HG03354 (cell line): ENCODE data around the gene TRAK1.

ENCODE experiments used
- ATAC-seq: cut with Tn5 transposase; IDR thresholded peaks from one replicate; pipeline ENCODE4 v1.9.1; 2021; ENCODE audit warnings: mild to moderate bottlenecking; ENCODE audit not compliant: unreplicated experiment, poor library complexity, severe bottlenecking

The TRAK1 gene

DNA sequence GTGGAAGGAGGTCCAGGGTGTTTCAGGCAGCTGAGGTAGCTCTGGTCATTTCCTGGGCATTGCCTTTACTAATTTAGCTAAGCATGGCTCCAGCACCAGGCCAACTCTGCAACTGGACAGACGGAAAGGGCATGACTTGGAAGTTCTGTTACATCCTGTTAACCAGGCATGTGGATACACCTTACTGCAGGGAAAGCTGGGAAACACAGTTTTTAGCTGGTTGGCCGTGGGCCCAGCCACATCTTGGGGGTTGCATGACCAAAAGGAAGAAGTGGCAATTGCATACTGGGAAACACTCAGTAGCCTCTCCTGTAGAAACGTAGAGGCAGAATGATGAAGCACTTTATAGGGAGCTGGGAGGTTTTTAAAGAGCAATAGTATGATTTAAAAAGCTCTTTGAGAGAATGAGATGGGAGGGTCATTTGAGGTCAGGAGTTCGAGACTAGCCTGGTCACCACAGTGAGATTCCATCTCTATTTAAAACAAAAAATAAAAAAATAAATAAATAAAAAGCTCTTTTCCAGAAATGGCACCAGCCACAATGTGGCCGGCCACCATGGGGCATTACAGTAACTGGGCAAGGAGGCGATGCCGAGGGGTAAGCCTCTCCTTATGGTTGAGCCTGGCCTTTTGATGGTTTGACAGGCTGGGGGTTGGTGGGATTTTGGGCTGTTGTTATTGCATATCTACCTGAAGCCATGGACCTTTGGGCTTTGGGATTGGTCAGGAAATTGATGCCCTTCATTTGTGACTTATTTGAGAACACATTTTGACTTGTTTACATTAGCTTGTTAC is 28.6 kb downstream of the TRAK1 start:
- ATAC-seq, result no peak

GRCh38 chr3:42120866-42121265 is 29.7 kb downstream of the TRAK1 start:
- ATAC-seq, result no peak

DNA sequence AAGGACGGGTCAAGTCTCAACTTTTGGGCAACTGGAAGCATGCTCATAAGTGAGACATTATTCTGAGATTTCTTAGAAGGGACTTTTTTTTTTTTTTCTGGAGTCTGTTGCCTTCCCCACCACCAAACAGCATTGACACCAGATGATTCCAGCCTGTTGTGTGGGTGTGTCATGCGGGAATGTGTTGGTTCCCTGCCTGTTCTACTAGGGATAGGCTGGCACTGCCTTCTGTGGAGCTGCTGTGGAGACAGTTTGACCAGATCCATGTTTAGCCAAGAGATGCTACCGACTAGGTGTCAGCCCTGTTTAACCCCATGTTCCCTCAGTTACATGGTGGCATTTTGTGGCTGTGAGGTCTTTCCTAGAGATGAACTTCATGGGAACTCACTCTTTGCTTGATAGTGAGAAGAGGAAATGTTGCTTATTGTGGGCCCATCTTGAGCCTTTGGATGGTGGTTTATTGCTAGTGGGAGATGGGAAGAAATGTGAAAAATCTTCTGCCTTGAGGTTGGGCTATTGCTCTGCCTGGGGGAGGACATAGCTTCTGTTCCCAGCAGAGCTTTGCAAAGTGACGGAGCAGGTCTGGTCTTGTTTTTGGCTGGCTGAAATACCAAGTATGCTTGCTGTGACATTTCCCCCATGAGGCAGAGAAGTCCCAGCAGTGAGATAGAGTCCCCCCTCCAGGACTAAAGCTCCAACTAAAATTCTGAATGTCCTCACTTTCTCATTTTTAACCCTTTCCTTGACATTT is 31.3 kb downstream of the TRAK1 start:
- peak; percentile 19 for ATAC-seq

DNA sequence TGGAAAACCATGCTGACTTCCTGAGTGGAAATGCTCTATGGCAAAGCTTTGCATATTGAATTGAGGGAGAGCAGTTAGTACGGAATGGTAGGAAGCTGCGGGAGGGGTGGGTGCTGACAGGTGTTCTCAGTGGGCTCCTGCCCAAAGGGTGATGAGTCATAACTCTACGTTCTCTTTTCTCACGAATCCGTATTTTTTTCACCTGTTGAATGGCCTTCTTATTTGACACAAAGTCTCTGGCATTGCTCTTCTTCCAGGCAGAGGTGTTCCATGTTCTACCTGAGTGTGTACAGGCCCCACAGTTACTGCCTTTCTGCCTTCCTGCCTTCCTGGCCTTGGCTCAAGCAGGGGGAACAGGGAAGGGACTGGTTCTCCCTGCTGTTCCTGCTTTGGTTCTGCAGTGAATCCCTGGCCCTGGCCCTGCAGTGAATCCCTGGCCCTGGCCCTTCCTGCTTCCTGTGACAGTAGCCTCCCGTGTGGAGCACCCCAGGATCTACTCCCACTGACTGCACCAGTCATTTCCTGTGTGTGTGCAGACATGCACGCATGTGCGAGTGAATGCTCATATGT is 31.9 kb downstream of the TRAK1 start:
- ATAC-seq, result peak; percentile 52

- no peak for ATAC-seq
These were observed 32.9 kb downstream of the TRAK1 start for GRCh38 chr3:42123824-42124658.

DNA sequence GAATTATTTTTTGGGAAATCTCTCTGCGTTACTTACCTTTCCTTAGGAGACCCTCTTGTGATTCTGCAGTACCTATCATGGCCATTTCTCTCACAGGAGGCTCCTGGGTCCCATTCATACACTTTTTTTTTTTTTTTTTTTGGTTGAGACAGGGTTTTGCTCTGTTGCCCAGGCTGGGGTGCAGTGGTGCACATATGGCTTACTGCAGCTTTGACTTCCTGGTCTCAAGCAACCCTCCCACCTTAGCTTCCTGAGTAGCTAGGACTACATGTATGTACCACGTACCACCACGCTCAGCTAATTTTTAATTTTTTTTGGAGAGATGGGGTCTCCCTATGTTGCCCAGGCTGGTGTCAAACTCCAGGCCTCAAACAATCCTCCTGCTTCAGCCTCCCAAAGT is 36.1 kb downstream of the TRAK1 start:
- ATAC-seq, result no peak

GRCh38 chr3:42128526-42128925 is 37.4 kb downstream of the TRAK1 start:
- ATAC-seq, result no peak

- no peak for ATAC-seq
These were observed 38.1 kb downstream of the TRAK1 start for GRCh38 chr3:42129014-42129953.

- no peak for ATAC-seq
These were observed 38.8 kb downstream of the TRAK1 start for GRCh38 chr3:42130007-42130328.

GRCh38 chr3:42130329-42131070 is 39.3 kb downstream of the TRAK1 start:
- ATAC-seq, result no peak

- ATAC-seq, result no peak
These were observed 42.5 kb downstream of the TRAK1 start for GRCh38 chr3:42133500-42134298.

DNA sequence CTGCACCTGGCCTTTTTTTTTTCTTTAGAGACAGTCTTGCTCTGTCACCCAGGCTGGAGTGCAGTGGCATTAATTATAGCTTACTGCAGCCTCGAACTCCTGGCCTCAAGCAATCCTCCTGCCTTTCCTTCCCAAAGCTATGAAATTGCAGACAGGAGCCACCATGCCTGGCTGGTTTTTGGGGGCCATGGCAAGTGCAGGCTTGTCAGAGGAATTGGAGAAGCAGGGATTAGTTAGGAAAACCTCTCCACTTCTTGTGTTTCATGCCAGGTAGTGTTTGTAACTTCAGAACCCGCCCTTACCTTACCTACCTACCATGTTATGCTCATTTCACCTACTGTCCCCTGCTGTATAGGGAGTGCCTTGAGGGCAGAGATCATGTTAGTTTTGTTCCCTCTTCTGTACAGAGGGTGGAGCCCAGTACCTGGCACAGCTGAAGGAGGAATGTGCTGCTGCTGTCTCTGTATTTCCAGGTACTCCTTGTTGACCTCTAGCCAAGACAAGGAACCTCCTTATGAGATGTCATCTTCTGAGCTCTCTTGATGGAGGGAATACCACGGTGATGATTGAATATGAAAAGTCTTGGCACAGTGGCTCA is 43.8 kb downstream of the TRAK1 start:
- no peak for ATAC-seq

DNA sequence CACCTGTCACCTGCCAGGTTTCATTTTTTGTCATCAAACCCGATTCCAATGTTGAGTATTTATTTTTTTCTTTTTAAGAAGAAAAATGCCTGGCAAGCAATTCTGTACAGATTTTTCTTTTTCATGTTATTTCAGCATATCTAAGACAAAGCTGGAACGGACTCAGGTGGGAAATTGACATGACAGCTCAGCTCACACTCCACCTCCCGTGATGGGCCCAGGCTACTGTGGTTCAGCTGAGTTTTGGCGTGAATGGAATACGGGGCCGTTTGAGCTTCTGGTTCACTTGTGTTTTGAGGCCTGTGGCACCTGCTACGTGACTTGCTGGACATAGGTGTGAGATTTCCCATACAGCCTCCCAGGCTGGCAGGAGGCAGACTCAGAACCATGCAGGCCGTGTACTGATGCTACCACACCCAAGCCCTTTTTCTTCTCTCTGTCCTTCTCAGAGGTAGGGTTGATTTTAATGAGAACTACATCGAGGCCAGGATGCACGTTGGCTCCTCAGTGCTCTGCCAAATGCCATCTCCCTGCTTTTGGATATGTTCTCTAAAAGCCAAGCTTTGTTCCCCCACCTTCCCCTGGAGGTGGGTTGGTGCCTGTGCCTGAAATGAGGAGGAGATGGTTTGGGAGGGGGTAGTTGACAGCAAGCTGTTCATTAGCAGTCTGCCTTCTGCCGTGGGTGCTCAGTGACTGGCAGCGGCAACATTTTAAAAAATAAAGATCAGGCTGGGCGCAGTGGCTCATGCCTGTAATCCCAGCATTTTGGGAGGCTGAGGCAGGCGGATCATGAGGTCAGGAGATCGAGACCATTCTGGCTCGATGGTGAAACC is 48.7 kb downstream of the TRAK1 start:
- ATAC-seq, result no peak

DNA sequence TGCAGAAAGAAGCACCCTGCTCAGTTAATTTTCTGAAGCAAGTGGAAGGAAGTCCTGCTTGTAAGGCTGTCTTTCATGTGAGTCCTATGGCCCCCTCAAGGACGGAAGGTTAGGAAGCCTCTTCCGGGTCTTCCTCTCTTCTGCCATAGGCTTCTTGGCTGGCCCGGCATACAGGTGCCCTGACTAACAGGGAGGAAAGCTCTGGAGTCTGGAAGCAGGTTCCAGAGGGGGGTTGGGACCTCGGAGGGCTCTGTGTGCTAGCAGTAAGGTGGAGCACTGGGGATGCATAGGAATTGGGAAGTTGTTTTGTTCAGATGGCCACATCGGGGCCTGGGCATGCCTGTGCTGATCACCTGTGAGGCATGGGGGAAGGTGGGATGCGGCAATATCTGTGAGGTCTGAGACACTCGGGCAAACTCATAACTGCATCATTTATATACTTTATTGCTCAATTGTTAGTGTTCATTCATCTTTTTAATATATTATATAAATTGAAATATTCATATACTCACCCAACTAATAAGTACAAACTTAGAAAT is 49.6 kb downstream of the TRAK1 start:
- no peak for ATAC-seq

DNA sequence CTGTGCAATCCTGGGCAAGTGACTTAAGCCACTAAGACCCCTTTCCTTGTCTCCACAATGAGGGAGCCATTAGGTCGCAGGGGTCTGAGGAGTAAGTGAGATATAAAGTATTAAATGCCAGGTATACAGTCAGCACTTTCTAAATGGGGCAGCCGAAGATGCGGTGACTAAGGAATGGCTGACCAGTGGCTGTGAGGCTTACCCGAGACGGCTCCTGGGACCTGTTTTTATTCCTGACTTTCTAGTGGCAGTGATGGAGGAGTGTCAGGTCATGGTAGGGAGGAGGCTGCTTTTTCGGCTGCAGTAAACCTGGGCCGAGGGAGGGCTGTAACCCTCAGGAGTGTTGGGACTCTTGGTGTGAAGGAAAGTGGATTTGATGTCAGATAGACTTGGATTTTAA is 52.3 kb downstream of the TRAK1 start:
- no peak for ATAC-seq

GRCh38 chr3:42144209-42144608 is 53.1 kb downstream of the TRAK1 start:
- no peak for ATAC-seq
